NCI-H1436 (cell line): ENCODE results near the gene SEC61A2.

Experiments used
- DNase-seq: peaks from one replicate; lab custom pipeline; 2025; lab: John Stamatoyannopoulos, UW

The SEC61A2 gene

DNA sequence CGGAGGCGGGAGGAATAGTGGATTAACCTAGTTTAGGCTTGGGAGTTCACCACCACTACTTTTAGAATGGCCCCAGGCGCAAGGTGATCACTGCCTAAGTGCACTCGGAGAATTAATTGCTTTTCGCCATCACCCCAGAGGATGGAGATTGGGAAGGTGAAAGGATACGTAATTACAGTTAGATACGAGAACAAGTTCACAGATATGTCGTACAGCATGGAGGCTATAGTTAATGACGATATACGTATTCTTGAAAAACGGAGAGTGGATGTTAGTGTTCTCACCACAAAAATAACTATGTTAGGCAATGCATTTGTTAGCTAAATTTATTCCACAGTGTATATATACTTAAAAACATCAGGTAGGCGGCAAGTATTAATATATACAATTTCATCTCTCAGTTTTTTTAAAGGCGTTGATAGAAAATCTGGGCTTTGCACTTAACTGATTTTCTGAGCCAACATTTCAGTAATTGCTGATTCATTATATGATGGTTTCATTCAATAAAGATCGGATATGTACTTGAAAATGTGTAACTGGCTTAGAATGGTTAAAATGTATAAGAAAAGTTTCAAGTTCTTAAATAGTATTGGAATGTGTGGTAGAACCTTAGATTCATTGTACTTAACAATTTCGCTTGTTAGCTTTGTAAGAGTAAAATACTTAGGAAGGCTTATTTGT, 67.2 kb downstream of the SEC61A2 start:
- DNase-seq, result peak; percentile 16

- no peak for DNase-seq
These were observed 68.7 kb downstream of the SEC61A2 start for GRCh38 chr10:12198156-12198555.

- no peak for DNase-seq
These were observed 71.4 kb downstream of the SEC61A2 start for GRCh38 chr10:12200850-12201249.

DNA sequence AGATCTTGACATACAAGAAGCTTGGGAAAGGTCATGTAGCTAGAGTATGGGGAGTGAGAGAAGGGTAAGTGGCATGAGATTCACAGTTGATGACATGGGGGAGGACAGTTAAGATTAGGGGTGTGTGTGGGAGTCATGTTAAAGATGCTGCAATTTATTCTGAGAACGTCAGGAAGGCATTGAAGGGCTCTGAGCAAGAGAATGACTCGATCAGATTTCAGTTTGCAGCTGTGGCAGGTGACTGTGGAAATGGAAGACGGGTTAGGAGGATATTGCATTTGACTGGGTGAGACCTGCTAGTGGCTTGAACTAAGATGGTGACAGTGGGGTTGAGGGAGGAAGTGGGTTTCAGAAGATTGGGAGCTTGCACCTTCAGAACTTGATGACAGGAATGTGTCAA, 72.1 kb downstream of the SEC61A2 start:
- no peak for DNase-seq

DNA sequence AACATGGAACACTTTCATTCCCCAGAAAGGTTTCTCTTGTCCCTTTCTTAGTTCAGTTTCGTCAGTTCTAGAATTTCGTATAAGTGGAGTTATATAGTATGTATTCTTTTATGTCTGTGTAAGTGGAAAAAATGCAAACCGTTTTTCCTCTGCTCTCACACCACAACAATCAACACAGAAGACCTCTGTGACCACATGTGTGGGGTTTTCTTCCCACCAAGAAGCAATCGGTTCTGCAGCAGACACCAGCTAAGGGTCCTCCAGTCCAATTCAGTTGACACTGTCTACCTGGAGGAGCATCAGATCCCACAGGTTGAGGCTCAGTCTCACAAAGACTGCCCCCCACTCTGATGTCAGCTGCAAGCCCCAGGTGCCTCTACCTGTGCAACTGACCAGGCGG, 72.7 kb downstream of the SEC61A2 start:
- no peak for DNase-seq

- no peak for DNase-seq
These were observed 75.6 kb downstream of the SEC61A2 start for GRCh38 chr10:12205082-12205481.

DNA sequence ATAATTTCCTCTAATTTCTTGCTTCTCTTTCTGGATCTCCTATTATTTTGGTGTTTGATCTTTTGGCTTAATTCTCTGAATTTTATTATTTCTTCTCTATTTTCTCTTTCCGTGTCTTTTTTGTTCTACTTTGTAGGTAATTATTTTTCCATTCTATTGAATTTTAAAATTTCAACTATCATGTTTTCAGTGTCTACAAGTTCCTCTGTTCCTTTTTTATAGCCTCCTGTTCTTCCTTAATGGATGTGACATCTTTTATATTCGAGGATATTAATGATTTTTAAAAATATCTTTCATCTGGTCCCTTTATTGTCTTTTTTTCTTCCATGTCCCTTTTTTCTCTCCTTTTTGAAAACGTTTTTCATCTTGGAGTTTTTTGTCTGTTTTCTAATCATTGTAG, 77.6 kb downstream of the SEC61A2 start:
- DNase-seq, result no peak

- no peak for DNase-seq
These were observed 79.0 kb downstream of the SEC61A2 start for GRCh38 chr10:12208460-12208859.

DNA sequence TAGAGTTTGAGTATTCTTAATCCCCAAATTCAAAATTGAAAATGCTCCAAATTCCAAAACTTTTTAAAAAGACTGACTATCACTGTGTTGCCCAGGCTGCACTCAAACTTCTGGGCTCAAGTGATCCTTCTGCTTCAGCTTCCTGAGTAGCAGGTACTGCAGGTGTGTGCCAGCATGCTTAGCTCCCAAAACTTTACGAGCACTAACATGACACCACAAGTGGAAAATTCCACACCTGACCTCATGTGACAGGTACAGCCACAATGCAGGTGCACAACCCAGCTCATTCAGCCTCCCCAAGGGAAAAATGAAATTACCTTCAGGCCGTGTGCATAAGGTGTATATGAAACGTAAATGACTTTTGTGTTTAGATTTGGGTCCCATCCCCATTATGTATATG, 83.0 kb downstream of the SEC61A2 start:
- no peak for DNase-seq

GRCh38 chr10:12213621-12214020, 84.1 kb downstream of the SEC61A2 start:
- DNase-seq, result no peak

DNA sequence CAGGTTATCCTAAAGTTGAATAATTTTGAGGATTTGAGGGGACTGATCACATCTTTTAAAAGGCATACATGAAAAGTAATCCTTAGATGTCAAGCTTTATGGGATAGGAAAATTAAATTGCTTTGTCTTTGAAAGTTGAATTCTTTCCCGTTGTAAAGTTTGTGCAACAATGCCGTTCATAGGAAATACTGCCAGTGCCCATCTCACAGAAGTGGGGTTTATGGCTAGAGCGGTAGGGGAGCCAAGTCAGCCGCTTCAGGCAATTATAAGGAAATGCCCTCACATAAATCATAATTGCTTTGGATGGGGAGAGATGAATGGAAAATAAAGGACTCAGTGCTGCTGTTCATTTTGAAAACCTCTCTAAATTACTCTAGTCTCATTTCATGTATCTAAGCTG, 84.6 kb downstream of the SEC61A2 start:
- DNase-seq, result no peak

GRCh38 chr10:12214763-12215218, 85.3 kb downstream of the SEC61A2 start:
- peak; percentile 33 for DNase-seq
